ENCODE measurements around the gene IDI2. TPM values are rescaled to one million over a fixed set of nuclear protein-coding genes. Genes with fewer than 3 reads are reported as not detected.

The IDI2 gene
- total and polyA plus RNA-seq, 2 of the 13 experiments (the other 11 are each of a cell fraction or from before 2014, with no cell fraction given): not detected

- TF ChIP-seq, protein P1, sequence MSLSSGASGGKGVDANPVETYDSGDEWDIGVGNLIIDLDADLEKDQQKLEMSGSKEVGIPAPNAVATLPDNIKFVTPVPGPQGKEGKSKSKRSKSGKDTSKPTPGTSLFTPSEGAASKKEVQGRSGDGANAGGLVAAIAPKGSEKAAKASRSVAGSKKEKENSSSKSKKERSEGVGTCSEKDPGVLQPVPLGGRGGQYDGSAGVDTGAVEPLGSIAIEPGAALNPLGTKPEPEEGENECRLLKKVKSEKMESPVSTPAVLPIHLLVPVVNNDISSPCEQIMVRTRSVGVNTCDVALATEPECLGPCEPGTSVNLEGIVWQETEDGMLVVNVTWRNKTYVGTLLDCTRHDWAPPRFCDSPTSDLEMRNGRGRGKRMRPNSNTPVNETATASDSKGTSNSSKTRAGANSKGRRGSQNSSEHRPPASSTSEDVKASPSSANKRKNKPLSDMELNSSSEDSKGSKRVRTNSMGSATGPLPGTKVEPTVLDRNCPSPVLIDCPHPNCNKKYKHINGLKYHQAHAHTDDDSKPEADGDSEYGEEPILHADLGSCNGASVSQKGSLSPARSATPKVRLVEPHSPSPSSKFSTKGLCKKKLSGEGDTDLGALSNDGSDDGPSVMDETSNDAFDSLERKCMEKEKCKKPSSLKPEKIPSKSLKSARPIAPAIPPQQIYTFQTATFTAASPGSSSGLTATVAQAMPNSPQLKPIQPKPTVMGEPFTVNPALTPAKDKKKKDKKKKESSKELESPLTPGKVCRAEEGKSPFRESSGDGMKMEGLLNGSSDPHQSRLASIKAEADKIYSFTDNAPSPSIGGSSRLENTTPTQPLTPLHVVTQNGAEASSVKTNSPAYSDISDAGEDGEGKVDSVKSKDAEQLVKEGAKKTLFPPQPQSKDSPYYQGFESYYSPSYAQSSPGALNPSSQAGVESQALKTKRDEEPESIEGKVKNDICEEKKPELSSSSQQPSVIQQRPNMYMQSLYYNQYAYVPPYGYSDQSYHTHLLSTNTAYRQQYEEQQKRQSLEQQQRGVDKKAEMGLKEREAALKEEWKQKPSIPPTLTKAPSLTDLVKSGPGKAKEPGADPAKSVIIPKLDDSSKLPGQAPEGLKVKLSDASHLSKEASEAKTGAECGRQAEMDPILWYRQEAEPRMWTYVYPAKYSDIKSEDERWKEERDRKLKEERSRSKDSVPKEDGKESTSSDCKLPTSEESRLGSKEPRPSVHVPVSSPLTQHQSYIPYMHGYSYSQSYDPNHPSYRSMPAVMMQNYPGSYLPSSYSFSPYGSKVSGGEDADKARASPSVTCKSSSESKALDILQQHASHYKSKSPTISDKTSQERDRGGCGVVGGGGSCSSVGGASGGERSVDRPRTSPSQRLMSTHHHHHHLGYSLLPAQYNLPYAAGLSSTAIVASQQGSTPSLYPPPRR (CRISPR knock-in tag; IDR thresholded peaks at IDR 0.05; ENCODE audit: borderline replicate concordance): no peak
These were observed 19.3 kb upstream of the IDI2 start (continued) for GRCh38 chr10:1044964-1045363.

DNA sequence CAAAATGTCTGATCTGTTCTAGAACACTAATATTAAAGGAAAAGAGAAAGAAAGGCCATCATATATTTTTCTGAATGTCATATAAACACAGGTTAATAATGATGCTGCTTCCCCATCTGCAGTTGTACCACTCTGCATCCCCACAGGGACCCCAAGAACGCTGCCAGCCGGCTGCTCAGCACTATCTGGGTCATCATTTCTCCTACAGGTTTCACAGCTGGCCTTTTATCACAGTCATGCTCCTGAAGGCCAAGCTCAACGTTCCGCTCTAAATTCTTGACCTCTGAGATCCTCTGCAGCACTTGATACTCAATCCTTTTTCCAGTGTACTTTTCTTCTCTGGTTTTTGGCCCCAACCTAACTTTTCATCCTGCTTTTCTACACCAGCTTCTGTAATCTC lies 18.5 kb upstream of the IDI2 start:
- FAIRE-seq: no peak

More for the DNA sequence above, 18.5 kb upstream of the IDI2 start:
- no peak for ATAC-seq
- Histone ChIP-seq H3K36me3 (replicated peaks in 1 of 2; ENCODE audit: control insufficient read depth in 1 of 2, insufficient read depth in 2 of 2, low read length in 2 of 2) (peaks cover 7 to 30% of the 10 kb centered on the region in 2 experiments), H3K27me3 (ENCODE audit: control insufficient read depth in 1 of 2, insufficient read depth in 2 of 2, low read length in 2 of 2) (no peaks in the 10 kb centered on the region; a peak in 1 of 5 replicates), H4K20me1 (ENCODE audit: insufficient read depth, low read length) (peaks cover 58% of the 10 kb centered on the region), H3K4me1 (ENCODE audit: insufficient read depth, low read length) (peaks cover 33% of the 10 kb centered on the region), H3K27ac (ENCODE audit: extremely low read length, insufficient read depth, low read length) (no peak overlapping the region), H3K4me2 (ENCODE audit: low read depth, low read length) (peak overlapping the region; percentile 73), H3K9ac (ENCODE audit: insufficient read depth, low read depth, low read length) (no peak overlapping the region; the same call in 1 of the 2 replicates), H3K79me2 (ENCODE audit: insufficient read depth, low read length) (peaks cover 47% of the 10 kb centered on the region), H2AFZ (ENCODE audit: low read length) (no peak overlapping the region), H3K4me3 (replicated peaks in 1 of 3; ENCODE audit: insufficient read depth in 1 of 3, low read depth in 2 of 3, low read length in 3 of 3) (no peak overlapping the region), H3K9me3 (ENCODE audit: low read length) (no peaks in the 10 kb centered on the region)
- DNase-seq (ENCODE audit: low spot score): no peak
- TF ChIP-seq POLR2A (IDR thresholded peaks at IDR 0.05; ENCODE audit: insufficient read depth in 1 of 2, low read depth in 2 of 2, low read length in 2 of 2): peak in 1 of 2 experiments; percentile 18; a peak in 1 of 4 replicates
- no peak for TF ChIP-seq HDAC6 (IDR thresholded peaks at IDR 0.05; ENCODE audit: low read depth, low read length)
- 79% methylated on average over 4 of the region's 4 CpGs for WGBS (ENCODE audit: low lambda C conversion rate)
- ChIA-PET POLR2A (no interaction called here), CTCF (ENCODE audit: low intra/inter-chr PET ratio, low total read pairs) (no interaction called here)
- in situ Hi-C loops (cut with HindIII; ENCODE audit: extremely low pct_ligation_motif_present, low pct_unique_long_range_greater_than_20kb): no loop called here
- intact Hi-C loops (cut with micrococcal nuclease; ENCODE audit: unreplicated experiment): no loop called here
- no TSS peak for BruUV-seq (replicated peaks)
